ENCODE measurements around the gene CARD8.

The CARD8 gene

GRCh38 chr19:48206397-48207093 is 49.2 kb downstream of the CARD8 start:
- peak; percentile 11 for DNase-seq (ENCODE audit: low spot score)

GRCh38 chr19:48203794-48204628 is 51.7 kb downstream of the CARD8 start:
- peak; percentile 96 for DNase-seq (ENCODE audit: low spot score)

DNA sequence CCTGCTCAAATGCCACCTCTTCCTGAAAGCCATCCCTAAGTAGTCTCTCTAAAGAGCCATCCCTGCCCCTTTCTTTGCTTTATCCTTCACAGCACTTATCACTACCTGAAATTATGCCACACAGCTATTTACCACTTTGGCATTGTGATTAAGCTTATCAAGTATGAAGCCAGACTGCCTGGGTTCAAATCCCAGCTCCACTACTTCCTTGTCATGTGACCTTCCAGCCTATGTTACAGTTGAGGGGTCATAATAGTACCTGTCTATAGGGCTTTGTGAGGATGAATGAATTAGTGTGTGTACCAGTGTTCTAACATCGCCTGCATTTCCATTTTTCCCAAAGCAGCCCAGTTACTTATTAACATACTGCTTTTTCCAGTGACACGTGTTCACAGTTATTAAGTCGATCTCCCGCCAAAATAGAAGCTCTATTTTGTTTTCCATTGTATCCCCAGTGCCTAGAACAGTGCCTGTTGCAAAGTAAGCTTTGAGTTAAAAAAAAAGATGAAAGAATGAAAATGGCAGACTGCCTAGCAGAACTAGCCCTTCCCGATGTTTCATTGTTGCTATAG is 52.4 kb downstream of the CARD8 start:
- peak; percentile 26 for DNase-seq (ENCODE audit: low spot score)

GRCh38 chr19:48196933-48197665 is 58.6 kb downstream of the CARD8 start:
- DNase-seq (ENCODE audit: low spot score) = no peak

- DNase-seq (ENCODE audit: low spot score) = no peak
Measured at GRCh38 chr19:48196321-48196763, 59.4 kb downstream of the CARD8 start.

GRCh38 chr19:48194844-48195830 is 60.6 kb downstream of the CARD8 start:
- DNase-seq (ENCODE audit: low spot score) = no peak

DNA sequence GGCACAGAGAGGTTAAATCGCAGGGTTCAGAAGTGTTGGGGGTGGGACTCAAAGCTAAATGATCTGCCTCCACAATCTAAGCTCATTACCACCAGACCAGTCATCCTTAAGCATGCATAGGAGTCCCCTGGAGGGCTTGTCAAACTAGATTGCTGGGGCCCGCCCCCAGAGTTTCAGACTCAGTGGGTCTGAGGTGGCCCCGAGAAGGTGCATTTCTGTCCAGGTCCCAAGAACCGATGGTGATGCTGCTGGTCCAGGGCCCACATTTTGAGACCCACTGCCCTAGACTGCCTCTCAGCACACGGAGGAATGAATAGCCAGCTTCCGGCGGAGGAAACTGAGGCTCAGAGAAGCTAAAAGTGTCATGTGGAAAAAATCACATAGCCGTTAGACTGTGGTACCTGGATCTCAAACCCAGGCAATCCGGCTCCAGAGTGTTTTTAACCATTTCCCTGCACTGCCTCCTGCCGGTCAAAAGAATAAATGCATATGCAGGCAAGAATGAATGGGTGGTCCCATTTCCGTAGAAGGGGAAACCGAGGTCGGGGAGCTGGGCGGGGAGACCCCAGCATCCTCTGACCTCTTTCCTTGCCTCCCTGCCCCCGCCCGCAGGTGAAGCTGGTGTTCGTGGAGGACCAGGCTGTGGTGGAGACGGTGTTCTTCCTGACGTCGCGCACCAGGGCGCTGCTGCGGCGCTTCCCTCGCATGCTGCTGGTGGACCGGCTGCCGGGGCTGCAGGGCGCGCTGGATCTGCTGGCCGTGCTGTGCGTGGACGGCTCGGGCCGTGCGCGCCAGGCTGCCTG is 61.5 kb downstream of the CARD8 start:
- DNase-seq (ENCODE audit: low spot score) = no peak

- DNase-seq (ENCODE audit: low spot score) = no peak
Measured at GRCh38 chr19:48192750-48193149, 63.0 kb downstream of the CARD8 start.

DNA sequence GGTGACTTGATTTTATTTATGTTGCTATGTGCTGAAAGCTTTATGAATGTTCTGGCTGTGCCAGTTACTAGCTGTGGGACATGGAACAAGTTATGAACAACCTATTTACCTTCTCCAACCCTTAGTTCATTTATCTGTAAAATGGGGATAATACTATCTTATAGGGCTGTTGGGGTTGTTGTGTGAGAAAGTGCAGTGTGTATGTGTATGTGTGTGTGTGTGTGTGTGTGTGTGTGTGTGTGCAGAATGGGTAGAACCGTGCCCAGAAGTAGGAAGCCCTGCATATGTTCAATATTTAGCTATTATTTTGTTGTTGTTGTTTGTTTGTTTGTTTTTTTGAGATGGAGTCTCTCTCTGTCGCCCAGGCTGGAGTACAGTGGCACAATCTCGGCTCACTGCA is 64.8 kb downstream of the CARD8 start:
- no peak for DNase-seq (ENCODE audit: low spot score)

- peak; percentile 60 for DNase-seq (ENCODE audit: low spot score)
Measured at GRCh38 chr19:48190288-48190884, 65.3 kb downstream of the CARD8 start.

- DNase-seq (ENCODE audit: low spot score) = no peak
Measured at GRCh38 chr19:48186541-48186991, 69.1 kb downstream of the CARD8 start.

GRCh38 chr19:48186015-48186414 is 69.7 kb downstream of the CARD8 start:
- no peak for DNase-seq (ENCODE audit: low spot score)

GRCh38 chr19:48183356-48183755 is 72.4 kb downstream of the CARD8 start:
- no peak for DNase-seq (ENCODE audit: low spot score)

DNA sequence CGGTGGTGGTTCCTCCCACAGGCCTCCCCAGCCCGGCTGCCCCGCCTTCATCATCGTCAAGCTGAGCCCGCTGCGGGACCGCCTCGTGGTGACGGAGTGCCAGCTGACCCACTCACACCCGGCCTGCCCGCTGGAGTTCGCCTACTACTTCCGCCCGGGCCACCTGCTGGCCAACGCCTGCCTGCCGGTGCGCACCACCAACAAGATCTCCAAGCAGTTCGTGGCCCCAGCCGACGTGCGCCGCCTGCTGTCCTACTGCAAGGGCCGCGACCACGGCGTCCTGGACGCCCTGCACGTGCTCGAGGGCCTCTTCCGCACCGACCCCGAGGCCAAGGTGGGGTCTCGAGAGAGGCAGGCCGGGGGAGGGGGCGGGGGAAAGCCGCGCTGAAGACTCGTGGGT is 73.3 kb downstream of the CARD8 start:
- no peak for DNase-seq (ENCODE audit: low spot score)

DNA sequence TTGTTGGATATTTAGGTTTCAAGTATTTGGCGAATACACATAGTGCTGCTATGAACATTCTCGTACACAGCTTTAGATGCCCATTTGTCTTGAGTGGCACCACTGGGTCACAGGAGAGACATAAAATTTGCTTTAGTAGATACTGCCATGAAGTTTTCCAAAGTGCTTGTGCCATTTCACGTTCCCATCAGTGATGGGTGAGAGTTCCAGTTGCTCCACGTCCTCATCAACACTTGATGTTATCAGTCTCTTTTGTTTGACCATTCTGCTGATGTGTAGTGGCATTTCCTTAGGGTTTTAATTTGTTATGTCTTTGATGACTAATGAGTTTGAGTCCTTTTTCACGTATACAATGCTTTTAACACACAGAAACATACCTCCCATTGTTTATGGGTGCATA is 74.2 kb downstream of the CARD8 start:
- DNase-seq (ENCODE audit: low spot score) = no peak

DNA sequence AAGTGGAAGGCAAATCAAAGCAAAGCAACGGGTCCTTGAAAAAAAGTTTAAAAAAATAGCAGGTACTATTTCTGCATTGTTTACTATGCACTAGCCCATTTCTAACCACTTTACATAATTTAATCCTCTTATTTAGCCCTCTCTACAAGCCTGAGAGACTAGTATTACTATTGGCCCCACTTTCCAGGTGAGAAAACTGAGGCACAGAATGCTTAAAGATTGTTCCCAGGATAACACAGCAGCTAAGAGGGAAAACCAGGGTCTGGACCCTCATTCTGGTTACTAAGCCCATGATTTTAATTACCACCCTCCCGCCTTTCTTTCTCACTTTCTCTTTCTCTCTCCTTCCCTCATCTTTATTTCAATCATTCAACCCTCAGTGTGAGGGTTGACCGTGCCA is 79.5 kb downstream of the CARD8 start:
- DNase-seq (ENCODE audit: low spot score) = no peak

- no peak for DNase-seq (ENCODE audit: low spot score)
Measured at GRCh38 chr19:48175578-48175977, 80.1 kb downstream of the CARD8 start.

- no peak for DNase-seq (ENCODE audit: low spot score)
Measured at GRCh38 chr19:48174445-48175030, 81.2 kb downstream of the CARD8 start.

GRCh38 chr19:48171710-48172109 is 84.0 kb downstream of the CARD8 start:
- DNase-seq (ENCODE audit: low spot score) = no peak

Data from activated CD4-positive, alpha-beta T cell treated with anti-CD3 and anti-CD28 coated beads, Interleukin-2, Interleukin-4, amounts not matched to agents 100 ng/mL and 50 ng/mL, durations not matched to agents 16 hours and 8 hours (primary cell).